GM18858 (cell line): Measurements from ENCODE around the gene SCLY.

Experiments
- ATAC-seq: cut with Tn5 transposase; IDR thresholded peaks from one replicate; pipeline ENCODE4 v1.9.1; 2021; ENCODE audit not compliant: unreplicated experiment

Gene SCLY

GRCh38 chr2:238097201-238097987 is 36.6 kb downstream of the SCLY start:
- no peak for ATAC-seq

GRCh38 chr2:238097988-238098871 is 37.4 kb downstream of the SCLY start:
- ATAC-seq, result no peak

GRCh38 chr2:238098901-238099713 is 38.3 kb downstream of the SCLY start:
- ATAC-seq, result no peak

GRCh38 chr2:238099714-238100048 is 38.9 kb downstream of the SCLY start:
- no peak for ATAC-seq

- ATAC-seq, result no peak
These were observed 39.4 kb downstream of the SCLY start, which contains the start of gene ESPNL for GRCh38 chr2:238100049-238100820. Gene ESPNL, plus strand, starts transcription at chr2:238100340. Its CDS starts 80 bp downstream, at chr2:238100420.

- ATAC-seq, result no peak
These were observed 40.3 kb downstream of the SCLY start for GRCh38 chr2:238100821-238101771.

- ATAC-seq, result no peak
These were observed 41.4 kb downstream of the SCLY start for GRCh38 chr2:238101891-238102841.

- ATAC-seq, result no peak
These were observed 42.1 kb downstream of the SCLY start for GRCh38 chr2:238102865-238103264.

- no peak for ATAC-seq
These were observed 42.8 kb downstream of the SCLY start for GRCh38 chr2:238103465-238104225.

- no peak for ATAC-seq
These were observed 43.5 kb downstream of the SCLY start for GRCh38 chr2:238104226-238104690.

GRCh38 chr2:238104691-238105371 is 44.0 kb downstream of the SCLY start:
- no peak for ATAC-seq

GRCh38 chr2:238105506-238106338 is 44.9 kb downstream of the SCLY start:
- ATAC-seq, result no peak

GRCh38 chr2:238106339-238106697 is 45.5 kb downstream of the SCLY start:
- ATAC-seq, result no peak

- no peak for ATAC-seq
These were observed 46.1 kb downstream of the SCLY start for GRCh38 chr2:238106698-238107524.
